Skeletal muscle tissue (tissue), 4 donors: ENCODE measurements around the gene PARL. TPM values are rescaled to one million over a fixed set of nuclear protein-coding genes. Genes with fewer than 3 reads are reported as not detected.

Source experiments
- H3K27ac ChIP-seq: one replicate; pipeline ENCODE4 v1.7.0; 2013; ENCODE audit warnings: mild to moderate bottlenecking, low read depth, low read length, inconsistent platforms
- H3K27me3 ChIP-seq, 3 donors: one replicate each; pipeline ENCODE4 v1.7.0; 2013; ENCODE audit warnings: low read length in 3 of 3; ENCODE audit not compliant: control insufficient read depth in 3 of 3, insufficient read depth in 3 of 3
- H3K36me3 ChIP-seq, 3 donors: one replicate each; pipeline ENCODE4 v1.7.0; 2013; ENCODE audit warnings: low read length in 3 of 3; ENCODE audit not compliant: control insufficient read depth in 3 of 3, insufficient read depth in 3 of 3
- H3K4me1 ChIP-seq, 3 donors: one replicate each; pipeline ENCODE4 v1.7.0; 2013; ENCODE audit warnings: low read length in 3 of 3, mild to moderate bottlenecking in 3 of 3; ENCODE audit not compliant: control insufficient read depth in 3 of 3, insufficient read depth in 3 of 3
- H3K4me3 ChIP-seq, 3 donors: one replicate each; pipeline ENCODE4 v1.7.0; 2013; ENCODE audit warnings: low read length in 3 of 3
- H3K9ac ChIP-seq, 3 donors: one replicate each; pipeline ENCODE4 v1.7.0; 2013; ENCODE audit warnings: low read length in 3 of 3, mild to moderate bottlenecking in 3 of 3, moderate library complexity in 2 of 3, low read depth in 1 of 3
- H3K9me3 ChIP-seq, 3 donors: one replicate each; pipeline ENCODE4 v1.7.0; 2013; ENCODE audit warnings: low read length in 3 of 3; ENCODE audit not compliant: control insufficient read depth in 3 of 3
- total RNA-seq: library from RNA; depleted of rRNA; stranded (reverse); fragments of >200 nt; gene quantifications from one replicate; pipeline ENCODE4 v1.2.3, GENCODE V29; 2014
- donor health status: Osteomylitis.

Gene PARL, protein sequence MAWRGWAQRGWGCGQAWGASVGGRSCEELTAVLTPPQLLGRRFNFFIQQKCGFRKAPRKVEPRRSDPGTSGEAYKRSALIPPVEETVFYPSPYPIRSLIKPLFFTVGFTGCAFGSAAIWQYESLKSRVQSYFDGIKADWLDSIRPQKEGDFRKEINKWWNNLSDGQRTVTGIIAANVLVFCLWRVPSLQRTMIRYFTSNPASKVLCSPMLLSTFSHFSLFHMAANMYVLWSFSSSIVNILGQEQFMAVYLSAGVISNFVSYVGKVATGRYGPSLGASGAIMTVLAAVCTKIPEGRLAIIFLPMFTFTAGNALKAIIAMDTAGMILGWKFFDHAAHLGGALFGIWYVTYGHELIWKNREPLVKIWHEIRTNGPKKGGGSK
- total RNA-seq = 35.0 TPM

DNA sequence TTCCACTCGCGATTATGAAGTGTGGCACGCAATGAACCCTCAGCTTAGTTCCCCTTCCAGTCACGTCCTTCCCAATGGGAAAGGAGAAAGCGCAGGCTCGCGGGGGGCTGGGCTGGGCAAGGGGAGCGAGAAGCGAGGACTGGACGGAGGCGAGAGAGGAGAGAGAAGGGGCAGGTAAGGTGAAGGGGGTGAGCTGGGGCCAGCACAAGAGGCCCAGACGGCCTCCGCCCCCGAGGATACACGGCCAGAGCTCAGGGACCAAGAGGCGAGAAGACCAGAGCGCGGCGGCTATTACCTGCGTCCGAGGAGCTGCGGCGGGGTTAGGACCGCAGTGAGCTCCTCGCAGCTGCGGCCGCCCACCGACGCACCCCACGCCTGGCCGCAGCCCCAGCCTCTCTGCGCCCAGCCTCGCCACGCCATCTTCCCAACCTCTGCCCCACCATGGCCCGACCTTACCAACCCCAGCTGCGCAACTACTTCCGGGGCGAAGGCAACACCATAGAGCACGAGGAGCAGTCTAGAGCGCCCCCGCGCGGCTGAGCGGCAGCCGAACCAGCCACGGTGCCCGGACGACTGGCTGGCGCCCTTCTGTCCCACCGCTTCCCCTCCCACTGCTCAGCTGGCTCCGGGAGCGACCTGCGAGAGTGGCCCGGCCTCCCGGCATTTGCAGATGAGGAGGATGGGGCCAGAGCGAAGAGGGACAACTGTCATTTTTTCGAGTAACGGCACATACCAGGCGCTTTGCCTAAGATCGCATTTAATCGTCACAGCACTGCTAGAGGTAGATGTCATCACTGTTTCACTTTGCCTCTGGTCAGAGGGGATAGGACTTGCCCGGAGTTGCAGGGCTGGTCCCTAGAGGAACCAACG is at the start of gene PARL:
Gene PARL (minus strand): TSS at position 454 of the 870 bp plus-strand sequence. CDS start 34 bp downstream, at position 420.
- Histone ChIP-seq H3K27ac (peak within 1 kb of the TSS; percentile 83), H3K36me3 (peaks cover 0 to 3% (median 0%) of the 10 kb centered on the region in 3 donors), H3K4me1 (peaks cover 10 to 29% (median 17%) of the 10 kb centered on the region in 3 donors), H3K9ac (peak within 1 kb of the TSS; percentile 88 to 94 (median 90)), H3K27me3 (no peaks in the 10 kb centered on the region), H3K9me3 (no peaks in the 10 kb centered on the region), H3K4me3 (peak within 1 kb of the TSS; percentile 85 to 98 (median 89))

DNA sequence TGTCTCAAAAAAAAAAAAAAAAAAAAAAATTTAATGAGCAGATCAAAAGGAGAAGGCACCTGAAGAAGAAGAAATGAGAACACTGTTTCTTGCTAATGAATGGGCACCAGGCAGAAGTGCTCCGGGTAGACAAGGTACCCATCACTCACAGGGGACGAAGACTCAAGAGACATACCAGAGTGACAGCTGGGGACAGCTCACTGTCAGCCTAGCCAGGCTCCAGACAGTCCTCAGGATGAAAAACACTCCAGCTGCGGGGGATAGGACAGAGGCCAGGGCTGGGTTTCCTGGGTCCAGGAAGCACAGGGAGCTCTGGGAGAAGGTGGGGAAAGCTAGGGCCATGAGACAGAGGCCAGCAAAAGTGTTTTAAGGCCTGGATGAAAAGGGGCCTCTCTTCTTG is 48.5 kb upstream of the PARL start:
- Histone ChIP-seq H3K9ac (peak overlapping the region in 1 of 3 donors; percentile 8), H3K36me3 (peaks cover 42 to 62% (median 50%) of the 10 kb centered on the region in 3 donors), H3K27ac (no peak overlapping the region), H3K27me3 (no peaks in the 10 kb centered on the region), H3K4me3 (no peak overlapping the region), H3K4me1 (no peaks in the 10 kb centered on the region), H3K9me3 (no peaks in the 10 kb centered on the region)

DNA sequence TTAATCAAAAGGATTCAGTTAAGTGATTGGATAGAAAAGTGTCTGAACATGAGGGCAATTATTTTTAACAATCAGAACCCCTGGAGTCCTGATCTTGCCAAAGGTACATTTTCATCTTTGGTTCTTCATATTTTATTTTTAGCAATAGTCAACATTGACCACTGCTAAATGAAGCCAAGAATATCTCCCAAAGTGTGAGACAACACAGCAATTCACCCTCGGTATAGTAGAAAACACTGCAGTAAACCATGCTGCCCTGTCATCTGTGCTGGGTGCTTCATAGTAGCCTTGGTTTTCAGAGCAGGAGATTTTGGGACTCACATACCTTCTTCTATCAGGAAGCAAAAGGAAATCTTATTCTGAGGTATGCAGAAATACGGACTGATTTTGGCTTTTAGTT is 47.2 kb upstream of the PARL start:
- no peak overlapping the region for H3K27ac ChIP-seq
- H3K4me3 ChIP-seq = no peak overlapping the region
- H3K9ac ChIP-seq = no peak overlapping the region
- H3K9me3 ChIP-seq = no peaks in the 10 kb centered on the region
- H3K4me1 ChIP-seq = no peaks in the 10 kb centered on the region
- H3K27me3 ChIP-seq = no peaks in the 10 kb centered on the region
- peaks cover 38 to 61% (median 50%) of the 10 kb centered on the region in 3 donors for H3K36me3 ChIP-seq

DNA sequence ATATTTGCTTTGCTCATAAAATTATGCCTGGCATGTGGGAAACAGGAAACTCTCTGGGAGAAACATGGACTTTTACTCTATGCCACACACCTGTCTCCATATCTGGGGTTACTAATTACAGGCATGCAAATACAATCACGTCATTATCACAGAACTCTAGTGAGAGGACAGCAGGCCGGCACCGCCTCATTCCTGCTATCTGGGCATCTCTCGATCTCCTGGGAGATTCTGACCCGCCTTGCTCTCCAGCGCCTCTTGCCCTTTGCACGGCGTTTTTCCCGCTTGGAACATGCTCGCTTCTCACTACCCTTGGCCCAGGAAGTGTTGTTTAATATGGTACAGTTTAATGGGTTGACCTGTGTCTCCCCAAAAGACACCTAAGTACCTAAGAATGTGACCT is 45.4 kb upstream of the PARL start:
- Histone ChIP-seq H3K9ac (no peak overlapping the region), H3K27ac (no peak overlapping the region), H3K4me1 (no peaks in the 10 kb centered on the region), H3K4me3 (no peak overlapping the region), H3K9me3 (no peaks in the 10 kb centered on the region), H3K27me3 (no peaks in the 10 kb centered on the region), H3K36me3 (peaks cover 34 to 56% (median 52%) of the 10 kb centered on the region in 3 donors)

DNA sequence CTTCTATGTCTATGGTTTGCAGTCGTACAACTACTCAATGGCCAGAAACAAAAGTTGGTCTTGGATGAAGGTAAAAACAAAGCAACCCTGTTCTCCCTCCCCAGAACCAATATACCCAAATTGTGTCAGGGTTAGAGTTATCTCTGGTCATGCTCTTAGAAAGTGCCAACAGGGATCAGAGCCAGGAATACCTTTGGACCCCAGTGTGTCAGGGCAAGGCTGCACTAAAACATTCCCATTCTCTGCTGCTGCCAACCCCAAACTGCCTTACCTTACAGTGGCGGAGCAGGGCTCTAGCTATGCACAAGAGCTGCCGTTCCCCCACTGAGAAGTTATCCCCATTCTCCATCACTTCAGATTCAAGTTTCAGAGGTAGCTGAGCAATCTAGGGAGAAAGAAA is 42.4 kb upstream of the PARL start:
- no peak overlapping the region for H3K27ac ChIP-seq
- no peak overlapping the region for H3K4me3 ChIP-seq
- no peak overlapping the region for H3K9ac ChIP-seq
- no peaks in the 10 kb centered on the region for H3K4me1 ChIP-seq
- peaks cover 52 to 66% (median 60%) of the 10 kb centered on the region in 3 donors for H3K36me3 ChIP-seq
- no peaks in the 10 kb centered on the region for H3K9me3 ChIP-seq
- H3K27me3 ChIP-seq = no peaks in the 10 kb centered on the region

DNA sequence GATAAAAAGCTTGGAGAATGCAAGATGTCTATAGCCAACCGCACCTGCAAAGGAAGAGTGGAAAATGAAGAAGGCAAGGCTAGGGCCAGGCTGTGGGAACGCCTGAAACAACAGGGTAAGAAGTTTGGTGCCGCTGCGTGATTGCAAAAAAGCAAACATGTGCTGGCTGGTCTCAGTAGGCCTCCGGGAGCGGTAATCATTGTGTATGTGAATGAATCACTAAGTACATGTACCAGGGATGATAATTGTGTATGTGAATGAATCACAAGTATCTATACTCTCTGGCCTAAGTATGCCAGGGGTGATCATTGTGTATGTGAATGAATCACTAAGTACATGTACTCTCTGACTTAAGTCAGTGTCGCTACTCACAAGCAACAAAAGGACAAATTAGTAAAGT is 40.3 kb upstream of the PARL start:
- no peak overlapping the region for H3K9ac ChIP-seq
- no peak overlapping the region for H3K4me3 ChIP-seq
- H3K27ac ChIP-seq = no peak overlapping the region
- peaks cover 53 to 64% (median 57%) of the 10 kb centered on the region in 3 donors for H3K36me3 ChIP-seq
- no peaks in the 10 kb centered on the region for H3K4me1 ChIP-seq
- H3K9me3 ChIP-seq = no peaks in the 10 kb centered on the region
- H3K27me3 ChIP-seq = no peaks in the 10 kb centered on the region

DNA sequence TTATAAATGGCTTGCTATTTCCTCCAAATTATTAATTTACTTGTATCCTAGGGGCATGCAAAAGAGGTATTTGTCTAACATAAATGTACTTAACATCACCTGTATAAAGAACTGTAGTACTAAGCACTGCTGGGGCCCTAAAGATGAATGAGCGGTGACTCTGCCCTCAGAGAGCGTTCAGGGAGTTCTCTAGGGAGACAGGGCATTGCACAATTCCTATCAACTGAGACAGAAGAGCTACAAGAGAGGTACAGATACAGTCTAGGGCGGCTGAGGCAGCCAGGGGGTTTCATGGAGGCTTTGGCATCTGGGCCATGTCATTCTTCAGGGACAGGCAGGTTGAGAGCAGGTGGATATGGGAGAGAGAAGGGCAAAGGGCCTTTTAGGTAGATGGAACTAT is 39.9 kb upstream of the PARL start:
- Histone ChIP-seq H3K4me1 (no peaks in the 10 kb centered on the region), H3K27ac (no peak overlapping the region), H3K9me3 (no peaks in the 10 kb centered on the region), H3K36me3 (peaks cover 57 to 69% (median 60%) of the 10 kb centered on the region in 3 donors), H3K4me3 (no peak overlapping the region), H3K27me3 (no peaks in the 10 kb centered on the region), H3K9ac (no peak overlapping the region)

DNA sequence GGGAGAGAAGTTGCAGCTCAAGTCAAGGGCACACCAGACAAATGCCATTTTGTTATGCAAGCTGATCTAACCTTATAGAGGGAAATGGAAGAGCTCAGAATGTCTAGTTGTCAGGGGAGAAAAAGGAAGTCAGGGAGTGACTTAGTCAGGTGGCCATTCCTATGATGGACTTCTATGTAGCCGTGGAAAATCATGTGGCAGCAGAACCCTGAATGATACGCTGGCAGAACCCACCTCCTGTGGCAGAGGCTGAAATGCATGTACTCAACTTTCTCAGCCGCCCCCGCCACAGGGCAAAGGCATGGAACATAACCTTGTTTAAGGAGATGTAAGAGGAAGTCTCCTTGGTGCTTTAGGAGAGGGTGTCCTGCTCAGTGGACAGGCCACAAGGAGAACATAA is 37.7 kb upstream of the PARL start:
- H3K27me3 ChIP-seq = no peaks in the 10 kb centered on the region
- no peak overlapping the region for H3K4me3 ChIP-seq
- H3K9ac ChIP-seq = no peak overlapping the region
- H3K27ac ChIP-seq = no peak overlapping the region
- peaks cover 48 to 57% (median 48%) of the 10 kb centered on the region in 3 donors for H3K36me3 ChIP-seq
- H3K9me3 ChIP-seq = no peaks in the 10 kb centered on the region
- no peaks in the 10 kb centered on the region for H3K4me1 ChIP-seq

DNA sequence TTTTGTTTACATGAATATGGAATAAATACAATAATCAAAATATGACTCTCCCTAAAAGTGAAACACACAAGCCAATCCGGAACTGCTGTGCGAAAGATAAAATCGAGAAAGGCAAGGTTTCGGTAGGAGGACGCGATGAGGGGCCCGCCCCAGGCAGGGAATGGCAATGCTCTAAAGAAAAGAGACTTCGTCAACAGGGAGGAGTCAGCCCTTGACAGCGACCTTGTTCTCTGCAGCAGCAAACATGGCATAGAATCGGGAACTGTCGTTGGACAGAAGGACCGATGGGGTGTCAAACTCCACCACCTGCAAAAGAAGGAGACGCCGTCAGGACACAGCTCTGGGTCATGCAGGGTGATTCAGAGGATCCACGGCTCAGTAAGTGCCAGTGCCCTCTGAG is 36.4 kb upstream of the PARL start:
- Histone ChIP-seq H3K27ac (no peak overlapping the region), H3K4me1 (no peaks in the 10 kb centered on the region), H3K9me3 (no peaks in the 10 kb centered on the region), H3K9ac (no peak overlapping the region), H3K27me3 (no peaks in the 10 kb centered on the region), H3K36me3 (peaks cover 40 to 47% (median 43%) of the 10 kb centered on the region in 3 donors), H3K4me3 (no peak overlapping the region)

DNA sequence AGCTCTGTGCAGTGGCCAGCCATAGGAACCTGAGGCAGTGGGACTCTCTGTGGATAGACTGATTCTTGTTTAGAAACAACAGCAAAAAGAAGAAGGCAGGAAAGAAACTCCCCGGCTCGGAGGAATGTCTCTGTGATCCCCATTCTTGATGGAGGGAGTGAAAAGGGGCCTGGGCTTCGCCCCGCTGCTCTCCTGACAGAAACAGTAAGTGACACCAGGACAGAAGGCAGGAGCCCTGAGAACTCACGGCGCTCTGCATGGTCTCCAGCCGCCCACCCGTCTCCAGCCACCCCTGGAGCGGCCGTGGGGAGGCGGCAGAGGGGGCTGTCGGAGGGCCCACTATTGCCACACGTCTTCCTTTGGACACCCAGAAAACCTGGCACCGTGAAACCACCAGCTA is 35.7 kb upstream of the PARL start:
- H3K27me3 ChIP-seq = no peaks in the 10 kb centered on the region
- no peak overlapping the region for H3K9ac ChIP-seq
- H3K4me3 ChIP-seq = no peak overlapping the region
- H3K36me3 ChIP-seq = peaks cover 38 to 45% (median 41%) of the 10 kb centered on the region in 3 donors
- no peaks in the 10 kb centered on the region for H3K4me1 ChIP-seq
- no peaks in the 10 kb centered on the region for H3K9me3 ChIP-seq
- no peak overlapping the region for H3K27ac ChIP-seq
